H1 (cell line): ENCODE data around the gene FMNL1. TPM values are rescaled to one million over a fixed set of nuclear protein-coding genes. Genes with fewer than 3 reads are reported as not detected.

Source experiments
- MAX ChIP-seq: IDR thresholded peaks from 2 replicates; pipeline ENCODE4 v1.6.1; 2012; ENCODE audit warnings: inconsistent platforms
- SIN3A ChIP-seq, 2 experiments: IDR thresholded peaks in 1 of 2; conservative IDR thresholded peaks in 1 of 2; 2 replicates each; pipeline ENCODE4 v1.6.1; 2011 to 2012; ENCODE audit warnings: low read length in 2 of 2, improper control_type of control experiment in 1 of 2, low read depth in 1 of 2, mild to moderate bottlenecking in 1 of 2
- SP1 ChIP-seq: IDR thresholded peaks from 2 replicates; pipeline ENCODE4 v1.6.1; 2011; ENCODE audit warnings: low read depth, low read length
- polyA plus RNA-seq, 7 experiments: library from polyadenylated mRNA; depleted of rRNA in 3 of 7; stranded (reverse) in 5 of 7; unstranded in 2 of 7; fragments of >200 nt in 5 of 7; fragments of 200-250 nt in 2 of 7; gene quantifications; 1 replicate in 5 of 7; 2 replicates in 1 of 7; 4 replicates in 1 of 7; pipeline versions ENCODE4 v1.2.1 to v1.2.3, GENCODE V29; 2011 to 2013; ENCODE audit warnings: missing spikeins in 2 of 7, mixed read lengths in 2 of 7
- total RNA-seq: library from RNA; stranded (reverse); fragmentation: NEBNext Ultra II Directional; extraction: Animal tissue kit (Norgen Biotek cat#: 25700); gene quantifications from 2 replicates; pipeline ENCODE4 v1.2.1, GENCODE V29; 2021

FMNL1 gene
- total and polyA plus RNA-seq, 2 of the 8 experiments (the other 6 are each of a cell fraction or from before 2014, with no cell fraction given): 2.5 to 8.6 TPM

GRCh38 chr17:45172232-45172540 is 49.5 kb upstream of the FMNL1 start (continued):
- TF ChIP-seq SIN3A (conservative IDR thresholded peaks at IDR 0.05 in 1 of 2, IDR thresholded peaks at IDR 0.05 in 1 of 2; ENCODE audit: low read depth in 1 of 2, low read length in 2 of 2): no peak
- no peak for TF ChIP-seq SP1
- no peak for TF ChIP-seq MAX
